HEK293 (cell line): ENCODE data around the gene NTN4.

ENCODE experiments used
- CTCF ChIA-PET: fragments of 350-600 bp; formaldehyde crosslinking; extraction: SDS; loops from one replicate; lab custom pipeline; 2021; ENCODE audit warnings: antibody characterized with exemption; lab: Yijun Ruan, JAX
- POLR2A ChIA-PET: fragments of 300-600 bp; formaldehyde crosslinking; extraction: SDS; loops from one replicate; lab custom pipeline; 2020; ENCODE audit warnings: antibody characterized with exemption, inconsistent platforms; lab: Yijun Ruan, JAX
- H3K27ac ChIP-seq: fragments of 200-500 bp; sonication (Bioruptor generic); 2 replicates; pipeline ENCODE4 v1.5.1; 2014; ENCODE audit warnings: low read depth, low read length, control low read depth, inconsistent platforms; ENCODE audit errors: extremely low read depth
- H3K36me3 ChIP-seq, 2 experiments: fragments of 200-500 bp in 1 of 2; sonication (Bioruptor generic) in 1 of 2; 1 replicate in 1 of 2; 2 replicates in 1 of 2; pipeline ENCODE4 v1.5.1; 2014 to 2017; ENCODE audit warnings: inconsistent platforms in 2 of 2, low read length in 2 of 2; ENCODE audit not compliant: control insufficient read depth in 2 of 2, insufficient read depth in 1 of 2
- H3K4me1 ChIP-seq: fragments of 200-500 bp; sonication (Bioruptor generic); 2 replicates; pipeline ENCODE4 v1.5.1; 2014; ENCODE audit warnings: mild to moderate bottlenecking, low read length, inconsistent platforms; ENCODE audit not compliant: control insufficient read depth, insufficient read depth
- H3K4me3 ChIP-seq: 2 replicates; pipeline ENCODE4 v1.5.1; 2011; ENCODE audit warnings: low read depth, mild to moderate bottlenecking, control low read depth, low read length, moderate library complexity
- H3K9me3 ChIP-seq: fragments of 200-500 bp; sonication (Bioruptor generic); 2 replicates; pipeline ENCODE4 v1.5.1; 2014; ENCODE audit warnings: low read depth, low read length, inconsistent platforms; ENCODE audit not compliant: control insufficient read depth, insufficient read depth
- GLI2 ChIP-seq: fragments of 450-650 bp; formaldehyde crosslinking; IDR thresholded peaks from 2 replicates; pipeline ENCODE4; 2017; ENCODE audit warnings: missing biosample characterization, missing genetic modification characterization, low read depth, borderline replicate concordance
- MZF1 ChIP-seq: fragments of 450-650 bp; formaldehyde crosslinking; IDR thresholded peaks from 2 replicates; pipeline ENCODE4 v1.5.1; 2017; ENCODE audit warnings: missing biosample characterization, missing genetic modification characterization, borderline replicate concordance
- PATZ1 ChIP-seq: fragments of 450-650 bp; formaldehyde crosslinking; IDR thresholded peaks from 2 replicates; pipeline ENCODE4 v1.5.1; 2016; ENCODE audit warnings: missing biosample characterization, missing genetic modification characterization
- SALL2 ChIP-seq: fragments of 450-650 bp; formaldehyde crosslinking; IDR thresholded peaks from 2 replicates; pipeline ENCODE4 v1.5.0; 2017; ENCODE audit warnings: missing biosample characterization, mild to moderate bottlenecking, missing genetic modification characterization, borderline replicate concordance
- SP2 ChIP-seq: fragments of 450-650 bp; formaldehyde crosslinking; IDR thresholded peaks from 2 replicates; pipeline ENCODE4 v1.5.1; 2016; ENCODE audit warnings: missing biosample characterization, missing genetic modification characterization
- ZBTB48 ChIP-seq: fragments of 450-650 bp; formaldehyde crosslinking; IDR thresholded peaks from 2 replicates; pipeline ENCODE4 v1.5.1; 2016; ENCODE audit warnings: missing biosample characterization, missing genetic modification characterization
- ZBTB49 ChIP-seq: fragments of 450-650 bp; formaldehyde crosslinking; IDR thresholded peaks from 2 replicates; pipeline ENCODE4 v1.5.1; 2016; ENCODE audit warnings: missing biosample characterization, missing genetic modification characterization, low read depth
- ZBTB7A ChIP-seq: fragments of 450-650 bp; formaldehyde crosslinking; IDR thresholded peaks from 2 replicates; pipeline ENCODE4 v1.5.1; 2016; ENCODE audit warnings: low read depth, missing biosample characterization, missing genetic modification characterization
- ZFHX2 ChIP-seq: fragments of 450-650 bp; formaldehyde crosslinking; conservative IDR thresholded peaks from 2 replicates; pipeline ENCODE4 v1.5.1; 2016; ENCODE audit warnings: missing biosample characterization, missing genetic modification characterization
- ZNF138 ChIP-seq: fragments of 450-650 bp; formaldehyde crosslinking; IDR thresholded peaks from 2 replicates; pipeline ENCODE4 v1.5.1; 2016; ENCODE audit warnings: missing biosample characterization, missing genetic modification characterization, borderline replicate concordance
- ZNF221 ChIP-seq: fragments of 450-650 bp; formaldehyde crosslinking; IDR thresholded peaks from 2 replicates; pipeline ENCODE4 v1.5.1; 2017; ENCODE audit warnings: missing biosample characterization, missing genetic modification characterization, borderline replicate concordance
- ZNF26 ChIP-seq: fragments of 450-650 bp; formaldehyde crosslinking; IDR thresholded peaks from 2 replicates; pipeline ENCODE4 v1.5.1; 2016; ENCODE audit warnings: missing biosample characterization, missing genetic modification characterization
- ZNF394 ChIP-seq: fragments of 450-650 bp; formaldehyde crosslinking; IDR thresholded peaks from 2 replicates; pipeline ENCODE4 v1.5.1; 2016; ENCODE audit warnings: missing biosample characterization, missing genetic modification characterization, mild to moderate bottlenecking, moderate library complexity, borderline replicate concordance
- ZNF514 ChIP-seq: fragments of 450-650 bp; formaldehyde crosslinking; IDR thresholded peaks from 2 replicates; pipeline ENCODE4 v1.5.1; 2016; ENCODE audit warnings: missing biosample characterization, missing genetic modification characterization
- ZNF544 ChIP-seq: fragments of 450-650 bp; formaldehyde crosslinking; IDR thresholded peaks from 2 replicates; pipeline ENCODE4 v1.5.0; 2017; ENCODE audit warnings: missing biosample characterization, missing genetic modification characterization
- ZNF561 ChIP-seq: fragments of 450-650 bp; IDR thresholded peaks from 2 replicates; pipeline ENCODE4 v1.5.1; 2018; ENCODE audit warnings: missing biosample characterization, missing genetic modification characterization, borderline replicate concordance
- ZNF585B ChIP-seq: fragments of 450-650 bp; formaldehyde crosslinking; IDR thresholded peaks from 2 replicates; pipeline ENCODE4 v1.5.1; 2016; ENCODE audit warnings: missing biosample characterization, missing genetic modification characterization
- ZNF629 ChIP-seq: fragments of 450-650 bp; formaldehyde crosslinking; IDR thresholded peaks from 2 replicates; pipeline ENCODE4 v1.5.1; 2017; ENCODE audit warnings: missing biosample characterization, missing genetic modification characterization
- ZNF654 ChIP-seq: fragments of 450-650 bp; formaldehyde crosslinking; IDR thresholded peaks from 2 replicates; pipeline ENCODE4 v1.5.1; 2016; ENCODE audit warnings: low read depth, missing biosample characterization, missing genetic modification characterization
- ZNF664 ChIP-seq: fragments of 450-650 bp; formaldehyde crosslinking; IDR thresholded peaks from 2 replicates; pipeline ENCODE4 v1.5.1; 2016; ENCODE audit warnings: missing biosample characterization, missing genetic modification characterization
- ZNF704 ChIP-seq: fragments of 450-650 bp; formaldehyde crosslinking; IDR thresholded peaks from 2 replicates; pipeline ENCODE4 v1.5.1; 2016; ENCODE audit warnings: missing biosample characterization, missing genetic modification characterization

NTN4 gene

GRCh38 chr12:95643256-95643655, 147.3 kb downstream of the NTN4 start:
- Histone ChIP-seq H3K9me3 (no peaks in the 10 kb centered on the region), H3K27ac (no peak overlapping the region), H3K4me1 (no peaks in the 10 kb centered on the region), H3K36me3 (no peaks in the 10 kb centered on the region), H3K4me3 (no peak overlapping the region)
- CTCF ChIA-PET: interaction anchor here (0.7 kb wide), 1 partner anchor 85 kb away, joined by 3 read pairs; no protein-coding TSS in a partner anchor
- no peak for TF ChIP-seq ZBTB48
- no peak for TF ChIP-seq ZNF221 (tag by site-specific recombination)
- TF ChIP-seq ZNF26: no peak
- no peak for TF ChIP-seq ZNF138 (tag by site-specific recombination)
- TF ChIP-seq MZF1 (tag by site-specific recombination): no peak
- no peak for TF ChIP-seq ZNF585B (tag by site-specific recombination)
- TF ChIP-seq ZNF394 (tag by site-specific recombination): no peak
- TF ChIP-seq ZNF664 (tag by site-specific recombination): no peak
- TF ChIP-seq GLI2: no peak
- no peak for TF ChIP-seq ZFHX2 (tag by site-specific recombination)
- POLR2A ChIA-PET: no interaction called here

GRCh38 chr12:95642583-95642982, 148.0 kb downstream of the NTN4 start:
- H3K9me3 ChIP-seq: no peaks in the 10 kb centered on the region
- ChIA-PET CTCF (interaction anchor here (0.6 to 0.7 kb wide), 2 partner anchors 40 to 86 kb away, joined by 3 to 4 read pairs; no protein-coding TSS in a partner anchor), POLR2A (interaction anchor here (0.5 to 0.7 kb wide), 3 partner anchors 9 to 288 kb away, joined by 3 to 5 read pairs (median 3); no protein-coding TSS in a partner anchor)
- no peaks in the 10 kb centered on the region for H3K36me3 ChIP-seq
- H3K27ac ChIP-seq: no peak overlapping the region
- no peak overlapping the region for H3K4me3 ChIP-seq
- H3K4me1 ChIP-seq: no peaks in the 10 kb centered on the region
- no peak for TF ChIP-seq ZNF654

GRCh38 chr12:95641299-95641952, 149.1 kb downstream of the NTN4 start:
- no peaks in the 10 kb centered on the region for H3K9me3 ChIP-seq
- no peak overlapping the region for H3K27ac ChIP-seq
- ChIA-PET CTCF (interaction anchor here (0.8 kb wide), 1 partner anchor 16 kb away, joined by 3 read pairs; no protein-coding TSS in a partner anchor), POLR2A (interaction anchor here (1.5 kb wide), 1 partner anchor 8 kb away, joined by 4 read pairs; no protein-coding TSS in a partner anchor)
- no peaks in the 10 kb centered on the region for H3K36me3 ChIP-seq
- TF ChIP-seq GLI2 (no peak), ZNF561 (tag by site-specific recombination) (no peak), ZNF629 (tag by site-specific recombination) (no peak), ZNF514 (tag by site-specific recombination) (no peak)
- H3K4me3 ChIP-seq: no peak overlapping the region
- no peaks in the 10 kb centered on the region for H3K4me1 ChIP-seq

- Histone ChIP-seq H3K4me1 (no peaks in the 10 kb centered on the region), H3K9me3 (no peaks in the 10 kb centered on the region), H3K27ac (no peak overlapping the region), H3K36me3 (no peaks in the 10 kb centered on the region), H3K4me3 (no peak overlapping the region)
- CTCF ChIA-PET: interaction anchor here (0.6 to 0.8 kb wide), 2 partner anchors 17 to 174 kb away, joined by 3 read pairs; no protein-coding TSS in a partner anchor
- POLR2A ChIA-PET: interaction anchor here (1.5 kb wide), 1 partner anchor 9 kb away, joined by 4 read pairs; no protein-coding TSS in a partner anchor
- TF ChIP-seq ZNF544: no peak
- no peak for TF ChIP-seq ZBTB7A (tag by site-specific recombination)
- TF ChIP-seq ZBTB49: no peak
- no peak for TF ChIP-seq PATZ1
- TF ChIP-seq SP2 (tag by site-specific recombination): no peak
- TF ChIP-seq SALL2 (tag by site-specific recombination): no peak
- no peak for TF ChIP-seq ZNF704 (tag by site-specific recombination)
These were observed 150.0 kb downstream of the NTN4 start for GRCh38 chr12:95640516-95640915.
